Endodermal cell (in vitro differentiated cells): ENCODE data around the gene HAAO. TPM values are rescaled to one million over a fixed set of nuclear protein-coding genes. Genes with fewer than 3 reads are reported as not detected.
A peak's percentile ranks its signal among the peaks of the same experiment; 100 is the strongest.

Source experiments
- DNase-seq: peaks from one replicate; pipeline ENCODE4 v3.0.0-alpha.2; 2017
- H3K27ac ChIP-seq: 2 replicates; pipeline ENCODE4 v1.5.1; 2013; ENCODE audit warnings: mild to moderate bottlenecking, low read depth, low read length, moderate library complexity
- H3K27me3 ChIP-seq: 2 replicates; pipeline ENCODE4 v1.6.1; 2013; ENCODE audit warnings: mild to moderate bottlenecking, low read length, moderate library complexity; ENCODE audit not compliant: insufficient read depth, control insufficient read depth, poor library complexity, severe bottlenecking
- H3K36me3 ChIP-seq: 2 replicates; pipeline ENCODE4 v1.7.0; 2013; ENCODE audit warnings: mild to moderate bottlenecking, low read length, moderate library complexity; ENCODE audit not compliant: control insufficient read depth, insufficient read depth
- H3K4me1 ChIP-seq: one replicate; pipeline ENCODE4 v1.7.0; 2013; ENCODE audit warnings: low read length; ENCODE audit not compliant: control insufficient read depth, insufficient read depth
- H3K4me3 ChIP-seq: 2 replicates; pipeline ENCODE4 v1.5.1; 2013; ENCODE audit warnings: mild to moderate bottlenecking, low read length, moderate library complexity
- H3K9ac ChIP-seq: 2 replicates; pipeline ENCODE4 v1.6.1; 2013; ENCODE audit warnings: mild to moderate bottlenecking, low read length, moderate library complexity; ENCODE audit not compliant: poor library complexity, severe bottlenecking; ENCODE audit errors: extremely low read depth
- H3K9me3 ChIP-seq: 2 replicates; pipeline ENCODE4 v1.6.1; 2013; ENCODE audit warnings: mild to moderate bottlenecking, low read length, moderate library complexity; ENCODE audit not compliant: control insufficient read depth
- H3K27ac Mint-ChIP-seq: 2 replicates; pipeline ENCODE4 v1.8.0; 2020; ENCODE audit warnings: mixed read lengths
- H3K27me3 Mint-ChIP-seq: 2 replicates; pipeline ENCODE4 v1.8.0; 2021; ENCODE audit warnings: mild to moderate bottlenecking, mixed read lengths; ENCODE audit not compliant: insufficient read depth
- H3K36me3 Mint-ChIP-seq: 2 replicates; pipeline ENCODE4 v1.8.0; 2020; ENCODE audit warnings: low read depth, mixed read lengths
- H3K4me1 Mint-ChIP-seq: 2 replicates; pipeline ENCODE4 v1.8.0; 2020; ENCODE audit warnings: mixed read lengths
- H3K4me3 Mint-ChIP-seq: 2 replicates; pipeline ENCODE4 v1.8.0; 2020; ENCODE audit warnings: mild to moderate bottlenecking, moderate library complexity, mixed read lengths
- H3K9me3 Mint-ChIP-seq: 2 replicates; pipeline ENCODE4 v1.8.0; 2020; ENCODE audit warnings: mild to moderate bottlenecking, mixed read lengths
- WGBS, 2 experiments: methylation state at CpG; one replicate each; pipeline versions ENCODE4 v1.1.5 to v1.1.7; 2013; ENCODE audit warnings: missing lambda C conversion rate in 2 of 2, mixed read lengths in 1 of 2; ENCODE audit not compliant: insufficient coverage in 1 of 2, insufficient read length in 1 of 2; 5-methylcytosine and 5-hydroxymethylcytosine counted together
- total RNA-seq, 2 donors: library from RNA; stranded (reverse); fragmentation: NEBNext Ultra II Directional in 1 of 2; extraction: Animal tissue kit (Norgen Biotek cat#: 25700) in 1 of 2; gene quantifications; 2 replicates in 1 of 2; 3 replicates in 1 of 2; pipeline ENCODE4 v1.2.1, GENCODE V29; 2021
- TF ChIP-seq, protein P1 (sequence below): fragments of 200-600 bp; sonication (generic); conservative IDR thresholded peaks from 2 replicates; pipeline ENCODE4 v1.5.0; 2021; ENCODE audit warnings: antibody characterized with exemption, mild to moderate bottlenecking

Gene HAAO
- total RNA-seq, 2 donors from 2014 or later: 13.4 to 24.2 TPM

DNA sequence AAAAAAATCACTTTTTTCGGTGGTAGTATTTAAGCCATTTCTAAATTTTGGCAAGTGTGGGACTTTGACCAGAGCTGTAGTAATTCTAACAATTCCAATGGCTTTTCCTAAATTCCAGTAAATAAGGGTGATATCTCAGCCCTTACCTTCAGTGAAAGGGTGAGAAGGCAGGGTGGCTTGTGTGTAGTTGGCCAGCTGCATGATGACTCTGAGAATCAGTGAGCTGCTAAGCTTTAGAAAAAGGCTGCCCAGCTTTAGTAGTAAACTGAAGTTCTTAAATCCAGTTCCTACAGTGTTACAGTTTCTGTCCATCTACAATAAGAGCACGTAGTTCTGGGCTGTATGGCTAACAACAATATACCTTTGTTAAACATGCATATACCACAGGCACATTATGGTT is 70.5 kb downstream of the HAAO start:
- H3K4me1 ChIP-seq: peaks cover 22% of the 10 kb centered on the region
- Mint-ChIP-seq H3K9me3 (no peaks in the 10 kb centered on the region), H3K4me3 (no peak overlapping the region), H3K36me3 (peaks cover 7% of the 10 kb centered on the region), H3K27me3 (no peaks in the 10 kb centered on the region), H3K4me1 (peaks cover 24% of the 10 kb centered on the region), H3K27ac (peak overlapping the region; percentile 87)
- peak overlapping the region; percentile 38 for H3K9ac ChIP-seq
- TF ChIP-seq, protein P1, sequence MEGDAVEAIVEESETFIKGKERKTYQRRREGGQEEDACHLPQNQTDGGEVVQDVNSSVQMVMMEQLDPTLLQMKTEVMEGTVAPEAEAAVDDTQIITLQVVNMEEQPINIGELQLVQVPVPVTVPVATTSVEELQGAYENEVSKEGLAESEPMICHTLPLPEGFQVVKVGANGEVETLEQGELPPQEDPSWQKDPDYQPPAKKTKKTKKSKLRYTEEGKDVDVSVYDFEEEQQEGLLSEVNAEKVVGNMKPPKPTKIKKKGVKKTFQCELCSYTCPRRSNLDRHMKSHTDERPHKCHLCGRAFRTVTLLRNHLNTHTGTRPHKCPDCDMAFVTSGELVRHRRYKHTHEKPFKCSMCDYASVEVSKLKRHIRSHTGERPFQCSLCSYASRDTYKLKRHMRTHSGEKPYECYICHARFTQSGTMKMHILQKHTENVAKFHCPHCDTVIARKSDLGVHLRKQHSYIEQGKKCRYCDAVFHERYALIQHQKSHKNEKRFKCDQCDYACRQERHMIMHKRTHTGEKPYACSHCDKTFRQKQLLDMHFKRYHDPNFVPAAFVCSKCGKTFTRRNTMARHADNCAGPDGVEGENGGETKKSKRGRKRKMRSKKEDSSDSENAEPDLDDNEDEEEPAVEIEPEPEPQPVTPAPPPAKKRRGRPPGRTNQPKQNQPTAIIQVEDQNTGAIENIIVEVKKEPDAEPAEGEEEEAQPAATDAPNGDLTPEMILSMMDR: no peak
- no peaks in the 10 kb centered on the region for H3K27me3 ChIP-seq
- no peaks in the 10 kb centered on the region for H3K9me3 ChIP-seq
- peak overlapping the region; percentile 11 for H3K4me3 ChIP-seq
- peaks cover 10% of the 10 kb centered on the region for H3K36me3 ChIP-seq
- 85% methylated on average over 2 of the region's 2 CpGs; no CpG with 5 or more reads in 1 of the 2 experiments for WGBS, 2 experiments
- no peak for DNase-seq
- H3K27ac ChIP-seq: no peak overlapping the region

Other genes starting within 250 kb of the HAAO start
- gene MTA3, start 224.0 kb downstream of the HAAO start, total RNA-seq: 100 to 1,000 TPM; 138 to 154 TPM
- 1 to 10 TPM; 3.5 to 6.5 TPM for gene OXER1, start 28.4 kb downstream of the HAAO start, total RNA-seq